Right atrium auricular region (tissue), 2 donors: ENCODE data around the gene SRSF5. TPM values are rescaled to one million over a fixed set of nuclear protein-coding genes. Genes with fewer than 3 reads are reported as not detected.

Experiments used
- DNase-seq: peaks from one replicate; pipeline ENCODE4 v3.0.0-alpha.2; 2019; ENCODE audit warnings: low spot score
- H3K27ac ChIP-seq, 2 donors: fragments of 200-600 bp; sonication (generic); 1 replicate in 1 of 2; 2 replicates in 1 of 2; pipeline ENCODE4 v1.5.1; 2016 to 2019
- H3K27me3 ChIP-seq, 2 donors: fragments of 200-600 bp; sonication (generic); one replicate each; pipeline versions ENCODE4 v1.5.1 to v1.6.0; 2017 to 2019
- H3K36me3 ChIP-seq: fragments of 200-600 bp; sonication (generic); one replicate; pipeline ENCODE4 v1.5.1; 2016
- H3K4me1 ChIP-seq, 2 donors: fragments of 200-600 bp; sonication (generic); one replicate each; pipeline versions ENCODE4 v1.5.1 to v1.6.0; 2017 to 2019
- H3K4me3 ChIP-seq, 2 donors: fragments of 200-600 bp; sonication (generic); 1 replicate in 1 of 2; 2 replicates in 1 of 2; pipeline ENCODE4 v1.5.1; 2017 to 2019; ENCODE audit warnings: mild to moderate bottlenecking in 1 of 2, moderate library complexity in 1 of 2
- H3K9me3 ChIP-seq, 2 donors: fragments of 200-600 bp; sonication (generic); one replicate each; pipeline ENCODE4 v1.5.1; 2019
- CTCF ChIP-seq, 2 donors: fragments of 200-600 bp; sonication (generic); IDR thresholded peaks; one replicate each; pipeline ENCODE4 v1.5.1; 2019; ENCODE audit warnings: antibody characterized with exemption in 2 of 2
- total RNA-seq, 2 donors: library from RNA; depleted of rRNA; stranded (reverse); fragments of >200 nt; gene quantifications; one replicate each; pipeline ENCODE4 v1.1.0, GENCODE V29; 2016

Gene SRSF5
- total RNA-seq, 2 donors from 2014 or later: 96.8 to 111 TPM

- no peak overlapping the region for H3K4me3 ChIP-seq
- H3K4me1 ChIP-seq: peaks cover 0 to 50% of the 10 kb centered on the region in 2 donors
- H3K9me3 ChIP-seq: no peaks in the 10 kb centered on the region
- H3K27ac ChIP-seq: no peak overlapping the region
- H3K36me3 ChIP-seq: peaks cover 93% of the 10 kb centered on the region
- no peak for TF ChIP-seq CTCF (IDR thresholded peaks at IDR 0.05)
- DNase-seq: no peak
- no peaks in the 10 kb centered on the region for H3K27me3 ChIP-seq
Observed at GRCh38 chr14:69772082-69773017, 5.4 kb downstream of the SRSF5 start.

GRCh38 chr14:69773571-69774276 lies 6.8 kb downstream of the SRSF5 start:
- no peak for DNase-seq
- no peak overlapping the region for H3K4me3 ChIP-seq
- peaks cover 0 to 43% of the 10 kb centered on the region in 2 donors for H3K4me1 ChIP-seq
- H3K36me3 ChIP-seq: peaks cover 93% of the 10 kb centered on the region
- H3K9me3 ChIP-seq: no peaks in the 10 kb centered on the region
- H3K27ac ChIP-seq: no peak overlapping the region
- no peaks in the 10 kb centered on the region for H3K27me3 ChIP-seq
- no peak for TF ChIP-seq CTCF (IDR thresholded peaks at IDR 0.05)

GRCh38 chr14:69775012-69775411 lies 8.1 kb downstream of the SRSF5 start:
- Histone ChIP-seq H3K27ac (no peak overlapping the region), H3K4me3 (no peak overlapping the region), H3K27me3 (no peaks in the 10 kb centered on the region), H3K9me3 (no peaks in the 10 kb centered on the region), H3K4me1 (peaks cover 0 to 30% of the 10 kb centered on the region in 2 donors), H3K36me3 (peaks cover 85% of the 10 kb centered on the region)
- no peak for TF ChIP-seq CTCF (IDR thresholded peaks at IDR 0.05)
- no peak for DNase-seq

GRCh38 chr14:69776875-69777453 lies 10.0 kb downstream of the SRSF5 start:
- H3K9me3 ChIP-seq: no peaks in the 10 kb centered on the region
- no peak overlapping the region for H3K27ac ChIP-seq
- peaks cover 0 to 16% of the 10 kb centered on the region in 2 donors for H3K4me1 ChIP-seq
- H3K36me3 ChIP-seq: peaks cover 73% of the 10 kb centered on the region
- no peak overlapping the region for H3K4me3 ChIP-seq
- no peaks in the 10 kb centered on the region for H3K27me3 ChIP-seq
- TF ChIP-seq CTCF (IDR thresholded peaks at IDR 0.05): no peak
- no peak for DNase-seq

GRCh38 chr14:69779088-69779487 lies 12.1 kb downstream of the SRSF5 start:
- H3K9me3 ChIP-seq: no peaks in the 10 kb centered on the region
- no peak overlapping the region for H3K27ac ChIP-seq
- H3K4me3 ChIP-seq: no peak overlapping the region
- H3K36me3 ChIP-seq: peaks cover 52% of the 10 kb centered on the region
- DNase-seq: no peak
- no peak for TF ChIP-seq CTCF (IDR thresholded peaks at IDR 0.05)
- H3K27me3 ChIP-seq: no peaks in the 10 kb centered on the region
- H3K4me1 ChIP-seq: peaks cover 0 to 16% of the 10 kb centered on the region in 2 donors
